ENCODE results near the gene SSH2. TPM values are rescaled to one million over a fixed set of nuclear protein-coding genes. Genes with fewer than 3 reads are reported as not detected.

The SSH2 gene
- total and polyA plus RNA-seq, 9 of the 15 experiments (the other 6 are each of a cell fraction or from before 2014, with no cell fraction given), result 3.9 to 16.1 (median 10.2) TPM

DNA sequence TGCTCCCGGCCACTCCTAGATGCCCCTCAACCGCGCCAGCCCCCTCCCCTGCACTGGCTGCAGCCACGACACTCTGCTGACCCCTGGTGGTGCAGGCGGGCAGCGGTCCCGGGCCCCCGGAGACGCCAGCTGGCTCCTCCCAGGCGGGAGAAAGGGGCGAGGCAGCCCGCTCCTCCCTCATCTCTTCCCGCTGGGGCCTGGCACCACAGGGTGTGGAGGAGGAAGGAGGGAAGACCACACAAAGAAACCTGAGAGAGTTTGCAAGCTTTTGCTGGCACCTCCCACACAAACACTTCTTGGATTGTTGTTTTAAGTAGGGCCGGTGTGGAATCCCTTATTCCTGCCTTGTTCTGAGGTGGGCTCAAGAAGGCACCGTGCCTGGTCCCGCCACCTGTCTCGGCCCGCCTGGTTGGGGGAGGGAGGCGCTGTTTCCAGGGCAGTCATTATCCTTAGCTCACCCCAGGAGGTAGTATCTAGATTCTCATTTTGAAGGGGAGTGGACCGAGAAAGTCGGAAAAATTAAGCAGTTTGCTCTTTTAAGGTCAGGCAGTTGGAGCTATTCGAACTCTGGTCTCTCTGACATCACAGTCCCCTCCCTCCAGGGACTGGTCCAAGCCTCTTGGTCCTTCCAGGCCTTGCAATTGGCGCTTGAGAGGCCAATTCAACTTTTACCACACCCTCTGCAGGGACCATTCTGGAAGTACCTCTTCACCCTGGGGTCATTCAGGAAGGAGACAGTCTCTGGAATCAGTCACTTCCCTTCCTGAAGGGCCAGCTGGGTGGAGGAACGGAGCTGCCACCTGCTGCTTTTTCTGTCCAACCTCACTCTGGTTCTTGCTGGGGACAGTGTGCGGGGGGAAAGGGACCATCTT is 338.1 kb downstream of the SSH2 start (continued):
- TF ChIP-seq DACH1 (IDR thresholded peaks at IDR 0.05; ENCODE audit: partially characterized antibody), result peak; percentile 68
- TF ChIP-seq NCOA6 (IDR thresholded peaks at IDR 0.05), result no peak
- TF ChIP-seq POLR2G (IDR thresholded peaks at IDR 0.05; ENCODE audit: low read depth, low read length), result peak; percentile 6
- no peak for TF ChIP-seq MEF2D (tag; conservative IDR thresholded peaks at IDR 0.05; ENCODE audit: low read depth)
- no peak for TF ChIP-seq ZNF41 (CRISPR knock-in tag; conservative IDR thresholded peaks at IDR 0.05)
- TF ChIP-seq BRCA1 (IDR thresholded peaks at IDR 0.05), result no peak
- no peak for TF ChIP-seq BRCA1 (CRISPR knock-in tag; IDR thresholded peaks at IDR 0.05)
- no peak for TF ChIP-seq TFAM (CRISPR knock-in tag; conservative IDR thresholded peaks at IDR 0.05)
- peak; percentile 93 to 99 for TF ChIP-seq MAZ (CRISPR knock-in tag; conservative IDR thresholded peaks at IDR 0.05 in 1 of 2, IDR thresholded peaks at IDR 0.05 in 1 of 2)
- no peak for TF ChIP-seq BRD4 (IDR thresholded peaks at IDR 0.05)
- peak; percentile 94 for TF ChIP-seq CTCFL (IDR thresholded peaks at IDR 0.05; ENCODE audit: borderline replicate concordance, insufficient read depth, low read depth, low read length, poor library complexity, severe bottlenecking)
- TF ChIP-seq, protein P1, sequence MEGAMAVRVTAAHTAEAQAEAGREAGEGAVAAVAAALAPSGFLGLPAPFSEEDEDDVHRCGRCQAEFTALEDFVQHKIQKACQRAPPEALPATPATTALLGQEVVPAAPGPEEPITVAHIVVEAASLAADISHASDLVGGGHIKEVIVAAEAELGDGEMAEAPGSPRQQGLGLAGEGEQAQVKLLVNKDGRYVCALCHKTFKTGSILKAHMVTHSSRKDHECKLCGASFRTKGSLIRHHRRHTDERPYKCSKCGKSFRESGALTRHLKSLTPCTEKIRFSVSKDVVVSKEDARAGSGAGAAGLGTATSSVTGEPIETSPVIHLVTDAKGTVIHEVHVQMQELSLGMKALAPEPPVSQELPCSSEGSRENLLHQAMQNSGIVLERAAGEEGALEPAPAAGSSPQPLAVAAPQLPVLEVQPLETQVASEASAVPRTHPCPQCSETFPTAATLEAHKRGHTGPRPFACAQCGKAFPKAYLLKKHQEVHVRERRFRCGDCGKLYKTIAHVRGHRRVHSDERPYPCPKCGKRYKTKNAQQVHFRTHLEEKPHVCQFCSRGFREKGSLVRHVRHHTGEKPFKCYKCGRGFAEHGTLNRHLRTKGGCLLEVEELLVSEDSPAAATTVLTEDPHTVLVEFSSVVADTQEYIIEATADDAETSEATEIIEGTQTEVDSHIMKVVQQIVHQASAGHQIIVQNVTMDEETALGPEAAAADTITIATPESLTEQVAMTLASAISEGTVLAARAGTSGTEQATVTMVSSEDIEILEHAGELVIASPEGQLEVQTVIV (CRISPR knock-in tag; IDR thresholded peaks at IDR 0.05; ENCODE audit: borderline replicate concordance), result no peak
- TF ChIP-seq, protein P2, sequence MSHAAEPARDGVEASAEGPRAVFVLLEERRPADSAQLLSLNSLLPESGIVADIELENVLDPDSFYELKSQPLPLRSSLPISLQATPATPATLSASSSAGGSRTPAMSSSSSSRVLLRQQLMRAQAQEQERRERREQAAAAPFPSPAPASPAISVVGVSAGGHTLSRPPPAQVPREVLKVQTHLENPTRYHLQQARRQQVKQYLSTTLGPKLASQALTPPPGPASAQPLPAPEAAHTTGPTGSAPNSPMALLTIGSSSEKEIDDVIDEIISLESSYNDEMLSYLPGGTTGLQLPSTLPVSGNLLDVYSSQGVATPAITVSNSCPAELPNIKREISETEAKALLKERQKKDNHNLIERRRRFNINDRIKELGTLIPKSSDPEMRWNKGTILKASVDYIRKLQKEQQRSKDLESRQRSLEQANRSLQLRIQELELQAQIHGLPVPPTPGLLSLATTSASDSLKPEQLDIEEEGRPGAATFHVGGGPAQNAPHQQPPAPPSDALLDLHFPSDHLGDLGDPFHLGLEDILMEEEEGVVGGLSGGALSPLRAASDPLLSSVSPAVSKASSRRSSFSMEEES (CRISPR knock-in tag; IDR thresholded peaks at IDR 0.05), result no peak
- TF ChIP-seq ETV1 (tag; conservative IDR thresholded peaks at IDR 0.05; ENCODE audit: low read depth), result no peak
- TF ChIP-seq RBM22 (IDR thresholded peaks at IDR 0.05; ENCODE audit: low read depth, low read length, poor library complexity, severe bottlenecking), result no peak
- TF ChIP-seq, protein P3, sequence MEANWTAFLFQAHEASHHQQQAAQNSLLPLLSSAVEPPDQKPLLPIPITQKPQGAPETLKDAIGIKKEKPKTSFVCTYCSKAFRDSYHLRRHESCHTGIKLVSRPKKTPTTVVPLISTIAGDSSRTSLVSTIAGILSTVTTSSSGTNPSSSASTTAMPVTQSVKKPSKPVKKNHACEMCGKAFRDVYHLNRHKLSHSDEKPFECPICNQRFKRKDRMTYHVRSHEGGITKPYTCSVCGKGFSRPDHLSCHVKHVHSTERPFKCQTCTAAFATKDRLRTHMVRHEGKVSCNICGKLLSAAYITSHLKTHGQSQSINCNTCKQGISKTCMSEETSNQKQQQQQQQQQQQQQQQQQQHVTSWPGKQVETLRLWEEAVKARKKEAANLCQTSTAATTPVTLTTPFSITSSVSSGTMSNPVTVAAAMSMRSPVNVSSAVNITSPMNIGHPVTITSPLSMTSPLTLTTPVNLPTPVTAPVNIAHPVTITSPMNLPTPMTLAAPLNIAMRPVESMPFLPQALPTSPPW (CRISPR knock-in tag; IDR thresholded peaks at IDR 0.05), result peak; percentile 90
- 0 out of 4 replicates have a peak, but pooled peaks of 1 of the 2 experiments have one; percentile 29 for TF ChIP-seq KDM4B (IDR thresholded peaks at IDR 0.05; ENCODE audit: borderline replicate concordance in 2 of 2, low read depth in 1 of 2)
- TF ChIP-seq EWSR1 (IDR thresholded peaks at IDR 0.05; ENCODE audit: borderline replicate concordance, low read depth, partially characterized antibody), result no peak
- no peak for TF ChIP-seq PPARD (CRISPR knock-in tag; IDR thresholded peaks at IDR 0.05)
